IMR-90 (cell line): ENCODE results near the gene STAU1. TPM values are rescaled to one million over a fixed set of nuclear protein-coding genes. Genes with fewer than 3 reads are reported as not detected.
A peak's percentile ranks its signal among the peaks of the same experiment; 100 is the strongest.

Source experiments
- ATAC-seq: fragments of 200-7000 bp; cut with Tn5 transposase; 2 replicates; pipeline ENCODE4 v1.9.1; 2020; ENCODE audit warnings: low read depth, mild to moderate bottlenecking, moderate library complexity
- BruUV-seq: library from RNA; stranded (reverse); fragments of 400-500 nt; replicated peaks from 2 replicates; lab custom pipeline; 2021; lab: Mats Ljungman, UMichigan
- CTCF ChIA-PET: fragments of 300-600 bp; formaldehyde crosslinking; extraction: SDS; loops from one replicate; lab custom pipeline; 2021; ENCODE audit warnings: antibody characterized with exemption; lab: Yijun Ruan, JAX
- POLR2A ChIA-PET: fragments of 300-600 bp; sonication (Branson Sonifier 250); formaldehyde crosslinking; loops from one replicate; lab custom pipeline; 2022; ENCODE audit warnings: antibody characterized with exemption; ENCODE audit not compliant: unreplicated experiment; lab: Charles Lee
- DNase-seq: peaks from one replicate; pipeline ENCODE4 v3.0.0; 2013
- H2AFZ ChIP-seq: replicated peaks from 2 replicates; pipeline ENCODE3; 2013; ENCODE audit warnings: low read length, mild to moderate bottlenecking; ENCODE audit not compliant: poor library complexity
- H2AK5ac ChIP-seq: 2 replicates; pipeline ENCODE4 v1.6.1; 2013; ENCODE audit warnings: low read depth, low read length, inconsistent platforms
- H2AK9ac ChIP-seq: replicated peaks from 2 replicates; pipeline ENCODE3; 2013; ENCODE audit warnings: mild to moderate bottlenecking, low read depth, low read length, moderate library complexity; ENCODE audit not compliant: poor library complexity
- H2BK120ac ChIP-seq: 2 replicates; pipeline ENCODE4 v1.6.1; 2013; ENCODE audit warnings: low read depth, low read length, inconsistent platforms
- H2BK15ac ChIP-seq: 3 replicates; pipeline ENCODE4 v1.6.1; 2013; ENCODE audit warnings: low read depth, low read length, inconsistent platforms
- H2BK20ac ChIP-seq: 2 replicates; pipeline ENCODE4 v1.6.1; 2013; ENCODE audit warnings: low read depth, mild to moderate bottlenecking, inconsistent platforms, low read length, moderate library complexity
- H2BK5ac ChIP-seq: 2 replicates; pipeline ENCODE4 v1.6.1; 2013; ENCODE audit warnings: mild to moderate bottlenecking, low read depth, low read length, inconsistent platforms; ENCODE audit not compliant: poor library complexity, severe bottlenecking
- H3K14ac ChIP-seq: replicated peaks from 2 replicates; pipeline ENCODE4 v1.6.1; 2013; ENCODE audit warnings: low read depth, low read length, inconsistent platforms
- H3K18ac ChIP-seq: 2 replicates; pipeline ENCODE4 v1.6.1; 2013; ENCODE audit warnings: low read depth, low read length, control low read depth
- H3K23ac ChIP-seq: 2 replicates; pipeline ENCODE4 v1.6.1; 2013; ENCODE audit warnings: low read depth, low read length, inconsistent platforms
- H3K27ac ChIP-seq: 2 replicates; pipeline ENCODE4 v1.5.1; 2013; ENCODE audit warnings: mild to moderate bottlenecking, control low read depth, low read length; ENCODE audit not compliant: insufficient read depth
- H3K27me3 ChIP-seq: 2 replicates; pipeline ENCODE4 v1.6.1; 2013; ENCODE audit warnings: low read length; ENCODE audit not compliant: control insufficient read depth, insufficient read depth
- H3K36me3 ChIP-seq: 2 replicates; pipeline ENCODE4 v1.6.1; 2013; ENCODE audit warnings: low read length, mixed read lengths; ENCODE audit not compliant: control insufficient read depth, insufficient read depth
- H3K4ac ChIP-seq: 2 replicates; pipeline ENCODE4 v1.6.1; 2013; ENCODE audit warnings: low read depth, low read length, inconsistent platforms
- H3K4me1 ChIP-seq: 2 replicates; pipeline ENCODE4 v1.6.1; 2013; ENCODE audit warnings: low read length, mixed read lengths; ENCODE audit not compliant: control insufficient read depth, insufficient read depth
- H3K4me2 ChIP-seq: 2 replicates; pipeline ENCODE4 v1.6.1; 2013; ENCODE audit warnings: low read depth, mild to moderate bottlenecking, control low read depth, low read length, moderate library complexity
- H3K4me3 ChIP-seq: 2 replicates; pipeline ENCODE4 v1.5.1; 2013; ENCODE audit warnings: low read depth, mild to moderate bottlenecking, control low read depth, low read length, moderate library complexity; ENCODE audit not compliant: insufficient read depth
- H3K56ac ChIP-seq: 2 replicates; pipeline ENCODE4 v1.6.1; 2013; ENCODE audit warnings: low read length, inconsistent platforms; ENCODE audit not compliant: insufficient read depth; ENCODE audit errors: extremely low read depth
- H3K79me1 ChIP-seq, 2 experiments: 2 replicates each; pipeline ENCODE4 v1.6.1; 2013; ENCODE audit warnings: low read length in 2 of 2, inconsistent platforms in 1 of 2, low read depth in 1 of 2
- H3K9ac ChIP-seq: 2 replicates; pipeline ENCODE4 v1.6.1; 2013; ENCODE audit warnings: low read depth, low read length, control low read depth
- H3K9me1 ChIP-seq: 2 replicates; pipeline ENCODE4 v1.6.1; 2013; ENCODE audit warnings: low read length, inconsistent platforms; ENCODE audit not compliant: insufficient read depth
- H3K9me3 ChIP-seq: 2 replicates; pipeline ENCODE4 v1.6.1; 2013; ENCODE audit warnings: low read length; ENCODE audit not compliant: control insufficient read depth, insufficient read depth
- H4K20me1 ChIP-seq: 2 replicates; pipeline ENCODE4 v1.6.1; 2013; ENCODE audit warnings: low read length, inconsistent platforms; ENCODE audit not compliant: insufficient read depth
- H4K5ac ChIP-seq: 2 replicates; pipeline ENCODE4 v1.6.1; 2013; ENCODE audit warnings: mild to moderate bottlenecking, low read depth, low read length, control low read depth
- H4K8ac ChIP-seq, 2 experiments: 2 replicates each; pipeline ENCODE4 v1.6.1; 2013; ENCODE audit warnings: low read depth in 2 of 2, low read length in 2 of 2, control low read depth in 1 of 2, inconsistent platforms in 1 of 2
- H4K91ac ChIP-seq: 2 replicates; pipeline ENCODE4 v1.6.1; 2013; ENCODE audit warnings: low read depth, low read length, inconsistent platforms; ENCODE audit not compliant: insufficient read depth
- CHD1 ChIP-seq: IDR thresholded peaks from 2 replicates; pipeline ENCODE4 v1.6.1; 2012; ENCODE audit warnings: low read depth, low read length, improper control_type of control experiment
- MAFK ChIP-seq: IDR thresholded peaks from 2 replicates; pipeline ENCODE4 v1.6.1; 2012; ENCODE audit warnings: low read depth, low read length, improper control_type of control experiment
- RAD21 ChIP-seq: IDR thresholded peaks from 2 replicates; pipeline ENCODE4 v1.6.1; 2012; ENCODE audit warnings: low read length, improper control_type of control experiment
- WGBS, 2 experiments: methylation state at CpG; one replicate each; pipeline versions ENCODE4 v1.1.5 to v1.1.7; 2013; ENCODE audit warnings: missing lambda C conversion rate in 2 of 2; ENCODE audit not compliant: insufficient read length in 1 of 2; ENCODE audit errors: extremely low coverage in 2 of 2; 5-methylcytosine and 5-hydroxymethylcytosine counted together
- dilution Hi-C: fragments of 300-500 bp; cut with HindIII; formaldehyde crosslinking; loops from one replicate; pipeline ENCODE4 v1.14.3; 2018; ENCODE audit warnings: low sequenced_read_pairs; ENCODE audit not compliant: unreplicated experiment
- in situ Hi-C: fragments of 300-500 bp; cut with MboI; formaldehyde crosslinking; loops from 3 replicates; pipeline ENCODE4 v1.14.3; 2019; ENCODE audit warnings: low sequenced_read_pairs, inconsistent platforms, mixed read lengths
- intact Hi-C: fragments of 100-400 bp; cut with micrococcal nuclease; formaldehyde crosslinking; loops from 2 replicates; pipeline ENCODE4 v1.10.0; 2022
- polyA plus RNA-seq, 3 experiments: library from polyadenylated mRNA; depleted of rRNA; stranded (reverse); fragments of >200 nt; gene quantifications; 2 replicates each; pipeline ENCODE4 v1.2.3, GENCODE V29; 2012; ENCODE audit warnings: low replicate concordance in 1 of 3
- total RNA-seq: library from RNA; depleted of rRNA; stranded (reverse); fragments of >200 nt; gene quantifications from 2 replicates; pipeline ENCODE4 v1.2.3, GENCODE V29; 2012

STAU1 gene
- total and polyA plus RNA-seq, 2 of the 4 experiments (the other 2 are of a cell fraction): 35.3 to 50.3 TPM

DNA sequence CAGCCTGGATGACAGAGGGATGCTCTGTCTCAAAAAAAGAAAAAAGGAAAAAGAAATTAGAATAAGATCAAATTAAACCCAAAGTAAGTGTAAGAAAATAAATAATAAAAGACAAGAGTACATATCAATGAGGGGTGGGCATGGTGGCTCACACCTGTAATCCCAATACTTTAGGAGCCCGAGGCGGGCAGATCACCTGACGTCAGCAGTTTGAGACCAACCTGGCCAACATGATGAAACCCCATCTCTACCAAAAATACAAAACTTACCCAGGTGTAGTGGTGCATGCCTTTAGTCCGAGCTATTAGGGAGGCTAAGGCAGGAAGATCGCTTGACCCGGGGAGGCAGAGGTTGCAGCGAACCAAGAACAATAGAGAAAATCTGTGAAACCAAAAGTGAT is 14.9 kb upstream of the STAU1 start:
- dilution Hi-C loops (no loop called here), intact Hi-C loops (no loop called here), in situ Hi-C loops (no loop called here)
- Histone ChIP-seq H3K9me3 (no peaks in the 10 kb centered on the region), H2AK5ac (no peak overlapping the region), H3K56ac (no peak overlapping the region), H4K91ac (no peak overlapping the region), H3K18ac (no peak overlapping the region), H3K4me3 (no peak overlapping the region), H3K36me3 (no peaks in the 10 kb centered on the region), H2BK5ac (no peak overlapping the region), H3K23ac (no peak overlapping the region), H4K20me1 (no peaks in the 10 kb centered on the region), H3K79me1 (no peaks in the 10 kb centered on the region), H4K5ac (no peak overlapping the region), H2AFZ (no peak overlapping the region), H3K9me1 (no peaks in the 10 kb centered on the region), H2BK15ac (no peak overlapping the region), H3K14ac (no peak overlapping the region), H3K9ac (no peak overlapping the region), H2BK20ac (no peak overlapping the region), H3K27ac (no peak overlapping the region), H4K8ac (no peak overlapping the region), H3K4me2 (no peak overlapping the region), H2BK120ac (no peak overlapping the region), H3K4ac (no peak overlapping the region), H3K27me3 (no peaks in the 10 kb centered on the region), H2AK9ac (no peak overlapping the region), H3K4me1 (no peaks in the 10 kb centered on the region)
- no TSS peak for BruUV-seq
- no peak for ATAC-seq
- TF ChIP-seq RAD21: no peak
- TF ChIP-seq CHD1: no peak
- 0 out of 2 replicates have a peak, but pooled peaks have one; percentile 36 for TF ChIP-seq MAFK
- DNase-seq: no peak
- POLR2A ChIA-PET: no interaction called here
- CTCF ChIA-PET: interaction anchor here (0.6 kb wide), 1 partner anchor 13 kb away, joined by 4 read pairs; no protein-coding TSS in a partner anchor
- WGBS, 2 experiments: no CpG with 5 or more reads among the region's 7 CpGs
